M059J (cell line): ENCODE results near the gene GDPD4. TPM values are rescaled to one million over a fixed set of nuclear protein-coding genes. Genes with fewer than 3 reads are reported as not detected.

Experiments used
- DNase-seq: peaks from one replicate; pipeline ENCODE4 v3.0.0-alpha.2; 2012; ENCODE audit warnings: low read depth
- total RNA-seq: library from RNA; depleted of rRNA; stranded (reverse); fragments of >200 nt; shearing (Covaris generic); gene quantifications from 2 replicates; pipeline ENCODE4 v1.2.3, GENCODE V29; 2014

GDPD4 gene
- total RNA-seq, 1 experiment from 2014 or later, result not detected

- DNase-seq, result no peak
Measured at GRCh38 chr11:77191823-77192495, 109.5 kb downstream of the GDPD4 start.

GRCh38 chr11:77191429-77191822, 110.1 kb downstream of the GDPD4 start:
- no peak for DNase-seq

- DNase-seq, result no peak
Measured at GRCh38 chr11:77190331-77191075, 111.0 kb downstream of the GDPD4 start.

- DNase-seq, result no peak
Measured at GRCh38 chr11:77189588-77190210, 111.8 kb downstream of the GDPD4 start.

- DNase-seq, result no peak
Measured at GRCh38 chr11:77188633-77189491, 112.6 kb downstream of the GDPD4 start.

- DNase-seq, result peak; percentile 74
Measured at GRCh38 chr11:77187776-77188632, 113.5 kb downstream of the GDPD4 start.

GRCh38 chr11:77187111-77187750, 114.3 kb downstream of the GDPD4 start:
- no peak for DNase-seq

- DNase-seq, result no peak
Measured at GRCh38 chr11:77186302-77186701, 115.2 kb downstream of the GDPD4 start.

GRCh38 chr11:77184136-77184860, 117.2 kb downstream of the GDPD4 start:
- no peak for DNase-seq

GRCh38 chr11:77183431-77183984, 118.0 kb downstream of the GDPD4 start:
- DNase-seq, result no peak

- no peak for DNase-seq
Measured at GRCh38 chr11:77182542-77183430, 118.7 kb downstream of the GDPD4 start.

- no peak for DNase-seq
Measured at GRCh38 chr11:77181799-77182541, 119.5 kb downstream of the GDPD4 start.

- no peak for DNase-seq
Measured at GRCh38 chr11:77181226-77181625, 120.3 kb downstream of the GDPD4 start.

GRCh38 chr11:77180346-77180745, 121.1 kb downstream of the GDPD4 start:
- DNase-seq, result no peak

- no peak for DNase-seq
Measured at GRCh38 chr11:77179681-77180080, 121.8 kb downstream of the GDPD4 start.

GRCh38 chr11:77179048-77179447, 122.4 kb downstream of the GDPD4 start:
- DNase-seq, result no peak

- DNase-seq, result no peak
Measured at GRCh38 chr11:77178150-77178549, 123.3 kb downstream of the GDPD4 start.

- DNase-seq, result no peak
Measured at GRCh38 chr11:77176996-77177395, 124.5 kb downstream of the GDPD4 start.
